HG03558 (cell line): Measurements from ENCODE around the gene TNRC6B.
"Not testable (repeated sequence)": the region's sequence is repeated elsewhere in the genome, so short reads cannot be mapped to it uniquely, and the experiment has no call there.

ENCODE experiments used
- ATAC-seq: cut with Tn5 transposase; IDR thresholded peaks from one replicate; pipeline ENCODE4 v1.9.1; 2021; ENCODE audit warnings: moderate number of reproducible peaks; ENCODE audit not compliant: unreplicated experiment; ENCODE audit errors: extremely low read depth

TNRC6B gene

DNA sequence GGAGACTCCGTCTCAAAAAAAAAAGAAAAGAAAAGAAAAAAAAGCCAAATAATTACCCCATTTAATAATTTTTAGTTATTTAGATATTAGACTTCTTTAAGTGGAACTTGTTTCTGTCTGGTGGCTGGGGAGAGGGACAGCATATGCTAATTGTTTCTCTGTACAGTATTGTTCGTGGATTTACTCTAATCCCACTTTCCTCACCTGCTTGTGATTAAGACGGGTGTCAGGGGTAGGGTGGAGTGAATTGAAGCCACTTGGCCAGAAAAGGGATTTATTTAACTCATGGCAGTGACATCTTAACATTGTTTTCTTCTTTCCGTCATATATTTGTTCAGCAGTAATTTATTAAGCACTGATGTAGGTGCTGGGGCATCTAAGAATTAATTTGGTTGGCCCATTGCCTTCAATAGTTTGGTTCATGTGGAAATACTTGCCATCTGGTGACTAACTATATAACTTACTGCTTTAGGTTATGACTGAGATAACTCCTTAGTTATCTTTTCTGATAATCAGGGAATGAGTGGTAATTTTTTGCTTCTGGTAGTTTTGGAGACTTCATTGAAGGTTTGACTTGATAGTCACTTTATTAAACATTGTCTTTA lies 4.6 kb downstream of the TNRC6B start:
- no peak for ATAC-seq

DNA sequence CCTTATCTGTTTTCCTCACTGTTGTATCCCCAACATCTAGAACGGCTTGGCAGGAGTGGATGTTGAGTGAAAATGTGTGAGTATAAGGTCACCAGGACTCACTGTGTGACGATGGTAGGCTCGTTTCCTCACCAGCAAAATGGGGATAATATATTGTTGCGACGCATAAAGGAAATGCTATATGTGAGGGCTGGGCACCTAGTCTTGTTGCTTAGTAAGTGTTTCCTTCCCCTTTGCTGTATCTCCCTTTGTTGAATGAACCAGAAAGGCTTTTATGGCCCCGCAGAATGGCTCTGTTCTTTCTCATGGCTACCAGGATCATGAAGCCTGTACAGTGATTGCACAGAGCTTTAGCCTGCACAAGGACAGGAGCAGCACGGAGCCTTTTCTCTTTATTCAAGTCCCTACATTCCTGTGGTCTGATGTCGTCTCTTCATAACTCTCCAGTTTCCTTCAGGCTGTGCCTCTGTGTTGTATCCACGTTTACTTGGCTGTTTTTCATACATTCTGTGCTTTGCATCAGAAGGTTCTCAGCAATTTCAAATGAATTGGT lies 5.4 kb downstream of the TNRC6B start:
- no peak for ATAC-seq

DNA sequence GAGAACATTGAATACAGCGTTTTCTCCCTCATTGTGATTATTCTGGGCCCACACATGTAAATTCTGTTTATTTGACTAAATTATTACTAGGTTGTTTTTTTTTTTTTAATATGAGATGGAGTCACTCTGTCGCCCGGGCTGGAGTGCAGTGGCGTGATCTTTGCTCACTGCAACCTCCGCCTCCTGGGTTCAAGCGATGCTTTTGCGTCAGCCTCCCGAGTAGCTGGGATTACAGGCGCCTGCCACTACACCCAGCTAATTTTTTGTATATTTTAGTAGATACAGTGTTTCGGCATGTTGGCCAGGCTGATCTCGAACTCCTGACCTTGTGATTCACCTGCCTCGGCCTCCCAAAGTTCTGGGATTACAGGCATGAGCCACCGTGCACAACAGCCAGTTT lies 5.9 kb downstream of the TNRC6B start:
- ATAC-seq = not testable (repeated sequence)

DNA sequence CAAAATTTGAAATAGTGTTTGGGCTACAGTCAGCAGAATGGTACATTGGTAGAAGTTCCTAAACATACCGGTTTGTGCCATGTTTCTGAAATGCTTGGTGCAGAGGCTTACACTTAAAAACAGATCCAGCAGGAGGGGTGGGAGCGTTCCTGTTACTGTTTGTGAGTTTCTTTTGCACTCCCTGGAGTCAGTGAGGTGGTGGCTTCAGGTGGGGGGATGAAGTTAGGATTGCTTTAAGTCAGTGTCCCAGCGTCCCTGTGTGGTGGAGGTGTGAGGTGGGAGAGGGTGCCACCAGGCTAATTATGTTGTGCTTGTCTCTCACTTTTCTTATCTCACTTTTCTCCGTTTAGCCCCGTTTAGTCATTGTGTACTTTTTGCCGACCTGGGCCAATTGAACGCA lies 9.7 kb downstream of the TNRC6B start:
- ATAC-seq = no peak

DNA sequence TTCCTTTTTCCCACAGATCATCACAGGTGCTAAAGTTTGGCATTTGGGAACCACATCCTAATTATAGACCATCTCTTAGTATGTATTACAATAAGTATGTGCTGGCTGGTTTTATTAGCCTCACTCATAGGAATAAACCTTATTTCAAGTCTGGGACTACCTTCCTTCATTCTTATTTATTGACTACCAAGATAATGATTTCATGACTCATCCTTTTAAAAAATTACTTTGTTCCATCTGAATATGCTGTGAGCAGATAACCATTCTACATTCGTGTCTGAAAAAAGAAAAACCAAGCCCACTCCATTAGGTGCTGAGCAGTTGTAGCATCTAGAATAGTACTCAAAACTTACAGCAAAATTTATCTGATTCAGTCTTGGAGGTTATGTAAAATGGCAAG lies 12.3 kb downstream of the TNRC6B start:
- ATAC-seq = no peak

DNA sequence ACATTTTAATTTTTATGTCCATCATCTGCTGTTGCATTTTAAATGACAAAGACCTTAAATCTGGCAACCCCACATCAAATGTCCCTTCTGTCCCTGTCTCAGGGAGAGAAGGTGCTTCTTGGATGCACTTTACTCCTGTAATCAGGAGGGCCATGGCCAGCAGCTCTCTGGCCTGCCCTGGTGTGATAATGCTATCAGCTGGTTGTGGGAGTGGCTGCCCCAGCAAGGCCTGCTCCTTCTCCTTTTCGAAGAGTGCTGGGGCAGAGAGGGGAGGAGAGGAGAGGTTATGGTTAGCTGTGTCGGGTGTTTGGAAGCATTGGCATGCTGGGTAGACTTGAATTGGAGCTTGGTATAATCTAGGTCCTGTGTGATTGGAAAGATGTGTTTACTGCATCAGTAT lies 12.8 kb downstream of the TNRC6B start:
- no peak for ATAC-seq

DNA sequence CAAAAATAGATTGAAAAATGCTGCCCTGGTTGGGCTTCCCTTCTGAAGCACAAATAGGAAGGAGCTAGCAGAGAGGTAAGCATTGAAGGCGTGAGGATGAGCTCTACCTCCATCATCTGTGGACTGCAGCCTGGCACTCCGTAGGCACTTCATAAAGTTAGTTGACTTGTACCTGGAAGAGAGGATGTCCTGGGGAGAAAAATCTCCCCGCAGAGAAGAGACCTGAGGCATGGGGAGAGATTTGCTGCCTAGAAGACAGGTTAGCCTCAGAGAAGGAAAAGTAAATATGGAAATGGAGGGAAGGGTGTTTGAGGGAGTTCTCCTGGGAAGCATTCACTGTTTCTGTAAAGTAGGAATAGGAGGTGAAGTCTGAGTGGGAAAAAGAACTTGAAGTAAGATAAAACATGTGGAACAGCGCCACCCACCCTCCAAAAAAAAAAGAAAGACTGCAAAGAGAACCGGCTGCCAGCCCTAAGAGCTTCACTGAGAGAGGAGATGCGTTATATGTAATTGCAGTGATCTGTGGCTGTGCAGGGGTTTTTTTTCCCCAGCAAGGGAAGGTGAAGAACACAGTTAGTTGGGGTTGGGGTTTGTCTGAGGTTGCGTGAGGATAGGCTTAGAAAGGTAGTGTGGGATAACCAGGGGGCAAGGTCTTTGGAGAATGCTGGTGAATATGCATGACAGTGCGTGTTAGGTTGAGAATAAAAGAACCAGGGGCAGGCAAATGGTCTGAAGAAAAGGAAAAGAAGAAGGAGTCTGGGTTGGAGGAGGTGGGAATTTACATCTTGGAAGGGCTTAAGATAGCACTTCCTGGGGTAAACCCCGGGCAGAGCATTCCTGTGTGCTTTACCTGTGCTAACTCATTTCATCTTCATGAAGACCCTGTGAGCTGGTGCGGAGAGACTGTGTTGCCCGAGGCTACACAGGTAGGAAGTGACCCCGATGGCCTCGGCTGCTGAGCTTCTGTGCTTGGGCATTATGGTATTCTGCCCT lies 16.0 kb downstream of the TNRC6B start:
- ATAC-seq = no peak

DNA sequence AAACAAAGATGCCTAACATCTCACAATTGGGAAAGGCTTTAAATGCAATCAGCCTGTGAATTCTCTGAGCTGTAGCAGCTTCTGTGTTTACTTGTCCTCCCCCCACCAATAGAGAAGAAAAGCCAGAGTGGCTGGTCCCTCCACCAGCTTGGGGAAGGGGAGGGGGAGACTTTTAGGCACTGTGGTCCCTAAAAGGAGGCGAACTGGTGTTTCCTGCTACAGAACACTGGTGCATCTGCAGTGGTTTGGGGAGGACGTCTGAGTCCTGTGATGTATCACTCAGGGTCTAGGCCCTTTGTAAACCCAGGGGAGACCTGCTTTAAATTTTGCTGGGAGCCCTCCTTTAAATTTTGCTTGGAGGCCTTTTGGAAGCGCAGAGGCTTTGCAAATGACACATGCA lies 16.9 kb downstream of the TNRC6B start:
- ATAC-seq = no peak

DNA sequence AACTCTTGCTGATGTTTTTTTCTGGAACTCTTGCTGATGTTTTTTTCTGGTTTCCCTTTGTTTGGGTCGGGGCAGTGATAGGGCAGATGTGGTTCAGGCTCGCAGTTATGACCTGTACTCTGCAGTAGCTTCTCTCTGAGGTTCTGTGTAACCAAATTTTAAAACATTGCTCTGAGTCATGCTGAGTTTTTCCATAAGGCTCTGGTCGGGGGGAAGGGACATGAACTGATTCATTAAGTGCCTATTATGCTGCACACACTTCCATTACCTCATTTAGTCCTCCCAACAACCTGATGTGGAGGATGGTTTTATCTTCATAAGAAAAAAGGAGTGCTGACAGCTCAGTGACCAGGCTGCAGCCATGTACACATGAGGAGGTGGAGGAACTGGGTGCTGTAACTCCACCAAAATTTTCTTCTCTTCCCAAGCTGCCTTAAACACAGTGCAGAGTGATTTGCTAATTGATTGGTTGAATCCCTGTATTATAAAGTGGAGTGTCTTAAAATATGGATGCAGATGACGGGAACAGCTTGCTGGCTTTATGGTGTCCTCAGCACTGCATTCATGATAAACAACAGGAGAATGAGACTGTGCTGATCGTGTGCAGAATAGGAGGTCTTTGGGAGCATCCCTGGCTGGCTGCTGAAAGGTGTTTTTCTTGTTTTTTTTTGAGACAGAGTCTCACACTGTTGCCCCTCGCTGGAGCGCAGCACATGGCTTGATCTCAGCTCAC lies 19.1 kb downstream of the TNRC6B start:
- ATAC-seq = no peak

DNA sequence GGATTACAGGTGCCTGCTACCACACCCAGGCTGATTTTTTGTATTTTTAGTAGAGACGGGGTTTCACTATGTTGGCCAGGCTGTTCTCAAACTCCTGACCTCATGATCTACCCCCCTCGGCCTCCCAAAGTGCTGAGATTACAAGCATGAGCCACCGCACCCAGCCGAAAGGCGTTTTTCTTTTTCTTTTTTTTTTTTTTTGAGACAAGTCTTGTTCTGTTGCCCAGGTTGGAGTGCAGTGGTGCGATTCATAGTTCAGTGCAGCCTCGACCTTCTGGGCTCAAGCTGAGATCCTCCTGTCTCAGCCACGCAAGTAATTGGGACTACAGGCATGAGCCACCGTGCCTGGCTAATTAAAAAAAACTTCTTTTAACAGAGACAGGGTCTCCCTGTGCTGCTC lies 19.7 kb downstream of the TNRC6B start:
- not testable (repeated sequence) for ATAC-seq

DNA sequence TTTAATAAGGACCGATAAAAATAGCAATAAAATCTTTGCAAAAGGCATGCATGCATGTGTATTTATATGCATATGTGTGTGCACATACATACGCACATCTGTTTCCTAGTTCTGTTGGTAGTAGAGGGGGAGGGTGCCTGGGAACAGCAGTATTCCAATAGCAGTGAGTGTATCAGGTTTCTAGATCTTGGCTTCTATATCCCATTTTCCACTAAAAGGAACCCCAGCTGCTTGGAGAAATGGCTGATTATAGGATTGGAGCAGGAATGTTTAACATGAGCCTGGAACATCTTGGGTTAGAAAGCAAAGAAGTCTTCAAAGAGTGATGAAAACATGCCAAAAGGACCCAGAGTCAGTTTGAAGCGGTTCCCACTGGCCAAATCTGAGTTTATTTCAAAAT lies 21.0 kb downstream of the TNRC6B start:
- ATAC-seq = no peak

DNA sequence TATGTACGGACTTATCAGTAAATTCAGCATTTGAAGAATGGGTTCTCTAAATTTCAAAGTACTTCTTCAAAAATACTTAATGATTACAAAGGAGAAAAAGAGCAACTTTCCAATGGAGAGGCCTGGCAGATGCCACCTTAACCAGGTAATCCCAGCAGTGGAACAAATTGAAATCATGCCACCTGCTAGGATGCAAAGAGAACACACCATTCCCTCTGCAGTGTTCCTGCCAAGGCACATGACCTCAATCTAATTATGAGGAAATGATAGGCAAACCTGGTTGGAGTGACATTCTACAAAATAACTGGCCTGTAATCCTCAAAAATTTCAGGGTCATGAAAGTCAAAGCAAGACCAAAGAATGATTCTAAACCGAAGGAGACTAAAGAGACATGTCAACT lies 21.5 kb downstream of the TNRC6B start:
- ATAC-seq = no peak

DNA sequence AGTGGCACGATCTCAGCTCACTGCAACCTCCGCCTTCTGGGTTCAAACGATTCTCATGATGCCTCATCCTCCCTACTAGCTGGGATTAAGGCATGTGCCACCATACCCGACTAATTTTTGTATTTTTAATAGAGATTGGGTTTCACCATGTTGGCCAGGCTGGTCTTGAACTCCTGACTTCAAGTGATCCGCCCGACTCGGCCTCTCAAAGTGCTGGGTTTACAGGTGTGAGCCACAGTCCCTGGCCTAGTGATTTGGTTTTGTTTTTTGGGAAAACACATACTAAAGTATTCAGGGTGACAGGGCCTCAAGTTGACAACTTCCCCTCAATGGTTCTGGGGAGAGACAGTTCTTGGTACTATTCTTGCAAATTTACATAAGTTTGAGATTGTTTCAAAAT lies 22.1 kb downstream of the TNRC6B start:
- ATAC-seq = no peak

DNA sequence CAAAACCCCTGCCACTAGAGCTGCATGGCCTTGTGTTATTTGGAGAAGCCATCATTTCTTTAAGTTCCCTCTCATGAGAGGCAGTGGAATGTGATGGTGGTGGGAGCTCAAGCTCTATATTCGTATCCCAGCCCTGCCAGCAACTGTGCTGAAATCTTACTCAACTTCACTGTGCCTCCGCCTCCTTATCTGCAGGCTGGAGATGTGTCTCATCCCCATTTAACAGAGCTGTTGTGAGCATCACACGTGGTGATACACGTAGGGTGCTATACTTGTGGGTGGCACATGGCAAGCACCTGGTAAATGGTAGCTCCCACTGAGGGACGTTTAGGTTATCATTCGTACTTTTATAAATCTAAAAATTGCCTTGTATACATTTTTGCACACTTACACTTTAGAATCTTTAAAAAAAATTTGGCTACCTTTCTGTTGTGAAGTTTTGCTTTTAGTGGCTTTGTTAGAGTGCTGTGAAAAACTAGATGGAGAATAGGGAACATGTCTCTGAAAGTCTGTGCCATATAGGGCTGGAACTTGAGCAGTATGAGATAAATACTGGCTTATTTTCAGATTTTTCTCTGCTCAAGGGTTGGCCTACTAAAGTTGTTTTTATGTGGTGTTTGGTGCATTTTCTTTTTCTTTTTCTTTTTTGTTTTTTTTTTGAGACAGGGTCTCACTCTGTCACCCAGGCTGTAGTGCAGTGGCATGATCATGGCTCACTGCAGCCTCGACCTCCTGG lies 23.2 kb downstream of the TNRC6B start:
- no peak for ATAC-seq

DNA sequence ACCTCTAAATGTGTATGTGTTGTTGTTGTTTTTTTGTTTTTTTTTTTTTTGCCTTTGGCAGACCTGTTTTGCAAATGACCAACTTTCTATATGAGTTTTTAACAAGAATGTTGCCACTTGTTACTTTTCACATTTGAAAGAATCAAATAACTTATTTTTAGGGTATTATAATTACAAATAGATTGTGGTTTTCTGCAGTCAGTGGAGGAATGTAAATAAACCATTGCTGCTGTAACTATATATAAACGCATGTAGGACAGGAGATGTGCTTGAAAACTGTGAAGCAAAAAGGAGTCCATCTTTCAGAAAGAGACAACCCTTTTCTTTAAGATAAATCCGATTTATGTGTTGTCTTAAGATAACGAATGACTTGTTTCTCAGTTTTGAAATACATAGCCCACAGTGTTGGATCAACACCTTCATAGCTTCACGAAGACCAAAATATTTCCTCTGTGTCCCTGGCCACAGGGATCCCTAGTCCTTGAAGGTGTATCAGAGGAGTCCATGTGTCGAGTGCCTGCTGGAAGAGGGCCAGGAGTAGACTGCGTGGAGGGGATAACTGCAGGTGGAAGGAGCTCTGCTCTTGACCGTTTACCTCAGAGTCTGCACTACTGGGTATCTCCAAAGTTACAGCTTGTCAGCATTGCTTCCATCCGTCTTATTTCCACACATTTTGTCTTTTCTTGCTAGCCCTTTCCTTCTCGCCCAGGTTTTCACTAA lies 24.7 kb downstream of the TNRC6B start:
- ATAC-seq = no peak

DNA sequence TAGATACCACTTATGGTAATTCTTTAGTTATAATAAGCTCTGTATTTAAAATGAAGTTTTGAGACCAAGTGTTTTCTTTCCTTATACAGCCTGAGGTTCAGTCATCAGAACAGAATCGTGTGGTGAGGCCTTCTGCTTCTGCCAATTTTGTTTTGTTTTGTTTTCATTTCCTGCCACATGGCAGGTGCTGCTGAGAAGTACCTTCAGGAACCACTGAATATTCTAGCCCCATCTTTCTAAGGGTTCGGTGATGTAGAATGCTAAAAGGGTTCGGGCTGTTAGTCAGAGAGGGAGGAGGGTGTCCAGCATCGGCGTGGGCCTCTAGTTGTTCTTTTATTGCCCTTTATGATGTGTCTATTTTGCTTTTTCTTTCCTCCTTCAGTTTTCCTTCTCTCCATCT lies 25.8 kb downstream of the TNRC6B start:
- ATAC-seq = no peak

DNA sequence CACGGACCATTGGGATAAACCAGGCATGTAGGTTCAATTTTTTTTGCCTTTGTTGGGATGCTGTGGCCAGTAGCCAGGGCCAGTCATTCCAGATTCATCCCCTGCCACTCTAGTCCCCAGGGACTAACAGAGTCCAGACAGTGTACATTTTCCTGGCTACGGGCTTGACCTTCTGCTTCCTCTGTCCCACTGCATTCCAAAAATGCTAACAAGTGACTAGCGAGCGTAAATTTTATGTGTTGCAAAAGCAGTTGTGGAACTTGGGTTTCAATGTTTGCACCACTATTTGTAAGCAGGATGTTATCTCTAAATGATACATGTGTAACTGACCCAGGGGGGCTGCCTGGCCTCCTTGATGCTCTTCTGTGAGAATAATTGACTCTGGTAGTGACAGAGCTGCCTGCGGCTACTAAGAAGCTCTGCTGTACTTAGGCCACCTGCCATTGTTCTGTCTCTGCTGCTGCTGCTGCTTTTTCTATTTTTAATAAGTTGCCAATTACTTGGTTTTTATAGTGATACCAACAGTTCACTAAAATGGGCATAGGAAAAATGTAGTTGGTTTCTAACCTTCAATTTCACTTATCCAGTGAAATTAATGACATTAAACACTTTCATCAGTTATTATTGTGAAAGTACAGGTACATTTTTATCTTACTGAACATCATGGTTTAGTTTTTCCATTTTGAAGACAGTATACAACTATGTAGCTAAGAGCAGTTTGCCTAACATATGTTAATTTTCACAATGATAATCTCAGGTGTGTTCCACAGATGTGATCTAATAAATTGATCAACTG lies 26.8 kb downstream of the TNRC6B start:
- no peak for ATAC-seq

DNA sequence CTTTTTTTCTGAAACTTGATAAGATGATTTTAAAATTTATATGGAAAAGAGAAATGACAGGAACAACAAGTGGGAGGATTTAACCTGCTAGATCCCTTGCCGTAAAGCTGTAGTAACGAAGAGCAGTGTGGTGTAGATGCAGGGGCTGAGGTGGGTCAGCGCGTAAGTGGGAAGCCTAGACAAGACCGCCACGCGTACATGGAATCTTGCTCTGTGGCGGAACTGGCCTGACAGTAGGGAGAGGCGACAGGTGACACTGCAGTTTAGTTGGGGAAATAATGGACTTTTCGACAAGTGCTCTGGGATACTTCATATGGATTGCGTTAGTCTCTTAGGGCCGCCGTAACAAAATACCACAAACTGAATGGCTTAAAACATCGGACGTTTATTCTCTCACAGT lies 28.8 kb downstream of the TNRC6B start:
- ATAC-seq = no peak

DNA sequence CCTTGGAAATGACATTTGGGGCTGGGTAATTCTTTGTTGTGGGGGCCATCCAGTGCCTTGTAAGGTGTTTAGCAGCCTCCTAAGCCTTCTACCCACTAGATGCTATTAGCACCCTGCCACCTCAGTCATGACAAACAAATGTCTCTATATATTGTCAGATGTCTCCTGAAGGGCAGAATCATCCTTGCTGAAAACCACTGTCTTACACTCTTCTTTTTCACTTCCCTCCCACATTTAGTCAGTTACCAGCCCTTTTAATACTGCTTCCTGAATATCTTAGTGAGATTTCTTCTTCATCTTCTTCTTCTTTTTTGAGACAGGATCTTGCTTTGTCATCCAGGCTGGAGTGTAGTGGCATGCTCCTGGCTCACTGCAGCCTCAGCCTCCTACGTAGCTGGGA lies 33.1 kb downstream of the TNRC6B start:
- no peak for ATAC-seq
